ENCODE results near the gene TTC22.
"Not testable (repeated sequence)": the region's sequence is repeated elsewhere in the genome, so short reads cannot be mapped to it uniquely, and the experiment has no call there.

Gene TTC22

DNA sequence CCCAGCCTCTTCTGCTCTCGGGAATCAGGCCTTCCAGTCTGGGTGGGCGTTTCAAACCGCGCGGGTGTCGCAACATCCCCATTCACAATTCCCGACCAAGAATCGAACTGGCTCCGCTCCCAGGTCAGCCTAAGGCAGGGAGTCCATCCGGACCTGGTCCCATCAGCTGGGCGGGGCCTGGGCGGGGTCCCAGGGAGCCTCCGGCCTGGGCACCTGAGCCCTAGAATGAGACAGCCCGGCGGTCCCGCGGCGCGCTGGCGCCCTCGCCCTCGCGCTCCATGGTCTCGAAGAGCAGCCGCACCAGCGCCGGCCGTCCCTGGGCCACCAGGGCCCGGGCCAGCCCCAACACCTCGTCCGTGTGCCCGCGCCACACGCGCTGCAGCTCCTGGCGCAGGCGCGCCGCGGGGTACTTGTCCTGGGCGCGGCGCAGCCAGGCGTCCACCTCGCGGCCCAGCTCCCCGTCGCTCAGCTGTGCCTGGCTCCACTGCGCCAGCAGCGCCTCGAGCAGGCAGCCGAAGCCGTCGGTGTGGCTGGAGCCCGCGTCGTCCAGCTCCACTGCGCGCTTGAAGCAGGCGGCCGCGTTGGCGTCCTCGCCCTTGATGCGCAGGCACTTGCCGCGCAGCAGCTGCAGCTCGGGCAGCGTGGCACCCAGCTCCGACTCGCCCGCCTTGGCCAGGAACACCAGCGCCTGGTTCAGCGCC is 19.9 kb downstream of the TTC22 start:
- no peak for FAIRE-seq

GRCh38 chr1:54777431-54777830 is 23.7 kb downstream of the TTC22 start:
- no peak for FAIRE-seq

GRCh38 chr1:54777011-54777410 is 24.1 kb downstream of the TTC22 start:
- no peak for FAIRE-seq

DNA sequence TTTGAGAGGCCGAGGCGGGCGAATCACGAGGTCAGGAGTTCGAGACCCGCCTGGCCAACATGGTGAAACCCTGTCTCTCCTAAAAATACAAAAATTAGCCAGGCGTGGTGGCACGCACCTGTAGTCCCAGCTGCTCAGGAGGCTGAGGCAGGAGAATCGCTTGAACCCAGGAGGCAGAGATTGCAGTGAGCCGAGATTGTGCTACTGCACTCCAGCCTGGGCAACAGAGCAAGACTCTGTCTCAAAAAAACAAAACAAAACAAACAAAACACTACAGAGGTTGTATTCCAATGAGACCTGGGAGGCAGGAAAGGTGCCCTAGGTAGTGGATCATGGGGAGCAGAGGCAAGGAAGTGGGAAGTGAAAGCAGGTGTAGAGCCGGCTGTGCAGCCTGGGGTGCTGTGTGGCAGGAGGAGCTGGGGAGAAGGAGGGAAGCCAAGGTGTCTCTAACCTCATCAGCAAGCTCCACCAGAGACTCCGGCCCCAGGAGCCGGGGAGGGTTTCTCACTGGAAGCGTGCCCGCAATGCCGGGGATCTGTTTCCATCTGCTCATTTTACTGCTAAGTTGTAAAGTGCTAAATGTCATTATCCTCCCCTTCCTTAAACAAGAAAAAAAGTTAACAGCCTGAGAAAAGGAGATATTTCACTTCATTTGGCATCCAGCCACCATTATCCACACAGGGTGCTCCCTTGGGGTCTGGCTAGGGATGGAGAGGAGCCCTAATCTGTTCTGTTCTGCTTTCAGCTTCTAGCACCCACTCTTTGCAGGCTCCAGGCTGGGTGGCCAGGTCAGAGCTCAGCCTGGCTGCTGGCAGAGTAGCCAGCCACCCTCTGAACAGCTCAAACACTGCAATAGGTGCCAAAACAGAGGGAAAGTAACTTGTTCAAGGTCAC is 25.0 kb downstream of the TTC22 start:
- FAIRE-seq, result not testable (repeated sequence)

- no peak for FAIRE-seq
These were observed 26.2 kb downstream of the TTC22 start for GRCh38 chr1:54774820-54775498.

DNA sequence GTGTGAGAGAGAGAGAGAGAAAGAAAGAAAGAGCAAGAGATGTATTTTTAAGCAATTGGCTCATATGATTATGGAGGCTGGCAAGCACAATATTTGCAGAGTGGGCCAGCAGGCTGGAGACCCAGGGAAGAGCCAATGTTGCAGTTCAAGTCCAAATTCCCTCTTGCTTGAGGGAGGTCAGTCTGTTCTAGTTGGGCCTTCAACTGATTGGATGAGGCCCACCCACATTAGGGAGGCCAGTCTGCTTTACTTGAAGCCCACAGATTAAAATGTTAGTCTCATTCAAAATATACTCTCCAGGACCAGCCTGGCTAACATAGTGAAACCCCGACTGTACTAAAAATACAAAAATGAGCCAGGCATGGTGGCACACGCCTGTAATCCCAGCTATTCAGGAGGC is 28.2 kb downstream of the TTC22 start:
- FAIRE-seq, result no peak

- FAIRE-seq, result no peak
These were observed 33.0 kb downstream of the TTC22 start for GRCh38 chr1:54768093-54768492.

- FAIRE-seq, result no peak
These were observed 33.6 kb downstream of the TTC22 start for GRCh38 chr1:54767526-54767925.

DNA sequence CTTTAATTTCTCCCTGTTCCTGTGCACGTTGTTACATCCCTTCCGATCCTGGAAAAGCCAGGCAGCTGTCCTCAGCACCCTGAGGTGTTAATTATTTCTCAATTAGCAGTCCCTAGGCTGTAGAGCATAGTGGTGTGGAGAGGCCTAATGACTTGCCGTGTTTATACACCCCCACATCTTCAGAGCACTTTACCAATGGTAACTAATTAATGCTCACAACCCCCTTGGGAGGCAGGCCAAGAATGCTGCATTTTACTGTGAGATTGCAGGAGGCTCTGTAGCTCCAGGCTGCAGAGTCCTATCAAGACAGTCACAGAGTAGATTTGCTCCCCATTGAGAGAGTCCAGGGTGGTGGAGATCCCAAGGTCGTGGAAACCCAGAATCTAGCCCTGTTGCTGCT is 34.4 kb downstream of the TTC22 start:
- FAIRE-seq, result no peak

DNA sequence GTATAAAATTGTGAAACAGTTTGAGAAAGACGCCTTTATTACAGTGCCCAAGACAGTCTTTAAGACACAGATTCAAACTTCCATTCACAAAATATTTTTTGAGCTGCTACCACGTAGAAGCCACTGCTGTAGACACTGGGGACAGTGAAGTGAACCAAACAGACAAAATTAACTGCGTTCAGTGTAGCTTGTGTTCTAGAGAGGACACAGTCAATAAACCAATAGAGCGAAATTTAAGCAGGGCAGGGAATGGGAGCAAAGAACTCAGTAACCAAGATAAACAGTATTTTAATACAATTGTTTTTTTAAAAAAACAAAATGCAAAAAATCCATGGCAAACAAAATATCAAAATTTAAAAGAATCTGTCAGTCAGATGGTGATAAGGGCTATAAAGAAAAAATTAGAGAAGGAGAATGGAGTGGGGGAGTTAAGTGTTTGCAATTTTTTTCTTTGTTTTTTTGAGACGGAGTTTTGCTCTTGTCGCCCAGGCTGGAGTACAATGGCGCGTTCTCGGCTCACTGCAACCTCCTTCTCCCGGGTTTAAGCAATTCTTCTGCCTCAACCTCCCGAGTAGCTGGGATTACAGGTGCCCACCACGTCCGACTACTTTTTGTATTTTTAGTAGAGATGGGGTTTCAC is 36.1 kb downstream of the TTC22 start:
- FAIRE-seq, result no peak

- peak; percentile 95 for FAIRE-seq
These were observed 36.8 kb downstream of the TTC22 start, which contains the start of gene PARS2 for GRCh38 chr1:54764133-54764921. Gene PARS2 (minus strand): TSS chr1:54764523. CDS start chr1:54759161, 5,362 bp downstream.

- FAIRE-seq, result no peak
These were observed 37.3 kb downstream of the TTC22 start for GRCh38 chr1:54763816-54764132.

- no peak for FAIRE-seq
These were observed 42.3 kb downstream of the TTC22 start for GRCh38 chr1:54758678-54759348.

DNA sequence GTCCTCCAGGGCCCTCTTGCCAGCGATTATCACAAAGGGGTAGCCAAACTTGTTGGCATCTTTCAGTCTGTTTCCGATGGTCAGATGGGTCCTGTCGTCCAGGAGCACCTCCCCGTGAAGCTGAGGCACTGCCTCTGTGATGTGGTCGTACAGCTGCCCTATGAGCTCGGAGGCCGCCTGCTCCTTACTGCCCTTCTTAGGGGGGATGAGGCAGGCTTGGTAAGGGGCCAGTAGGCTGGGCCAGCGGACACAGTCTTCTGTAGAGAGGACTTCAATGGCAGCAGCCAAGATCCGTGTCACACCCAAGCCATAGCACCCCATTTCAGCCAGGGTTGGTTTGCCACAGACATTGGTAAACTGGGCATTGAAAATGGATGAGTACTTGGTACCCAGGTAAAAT is 43.3 kb downstream of the TTC22 start:
- no peak for FAIRE-seq

GRCh38 chr1:54754486-54755285 is 46.4 kb downstream of the TTC22 start:
- FAIRE-seq, result no peak

DNA sequence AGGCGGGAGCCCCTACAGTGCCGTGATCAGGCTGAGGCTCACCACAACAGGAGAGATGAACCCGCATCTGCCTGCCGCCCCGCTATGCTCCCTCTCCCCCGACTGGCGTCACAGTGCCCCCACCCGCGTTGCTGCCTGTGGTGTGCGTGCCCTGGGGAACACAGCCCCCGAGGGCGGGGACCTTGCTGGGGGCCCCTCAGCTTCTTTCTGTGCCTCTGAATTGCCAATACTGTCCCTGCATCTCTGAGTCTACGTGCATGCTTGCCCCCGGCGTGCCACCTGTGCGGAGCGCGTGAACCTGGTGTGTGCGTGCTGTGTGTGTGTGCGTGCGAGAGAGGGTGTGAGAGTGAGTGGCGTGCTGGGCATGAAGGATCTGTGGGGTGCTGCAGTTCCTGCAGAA is 47.1 kb downstream of the TTC22 start:
- FAIRE-seq, result no peak

GRCh38 chr1:54751426-54751825 is 49.7 kb downstream of the TTC22 start:
- FAIRE-seq, result no peak

DNA sequence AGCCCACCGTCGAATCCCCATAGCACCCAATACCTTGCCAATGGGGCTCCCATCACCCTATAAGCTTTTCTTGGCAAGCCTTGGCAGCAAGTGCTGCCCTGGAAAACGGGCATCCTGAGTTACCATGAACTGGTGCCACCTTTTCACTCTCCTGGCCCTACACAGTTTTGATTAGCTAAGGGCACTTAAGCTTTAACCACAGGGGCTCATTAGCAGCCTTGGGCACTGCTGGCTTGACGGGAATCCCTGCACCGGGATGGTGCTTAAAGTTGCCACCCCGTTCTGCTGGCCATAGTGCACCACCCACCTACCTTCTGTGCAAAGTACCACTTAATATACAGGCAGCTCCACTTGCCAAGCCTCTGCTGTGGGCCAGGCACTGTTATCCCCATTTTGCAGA is 50.5 kb downstream of the TTC22 start:
- FAIRE-seq, result no peak

DNA sequence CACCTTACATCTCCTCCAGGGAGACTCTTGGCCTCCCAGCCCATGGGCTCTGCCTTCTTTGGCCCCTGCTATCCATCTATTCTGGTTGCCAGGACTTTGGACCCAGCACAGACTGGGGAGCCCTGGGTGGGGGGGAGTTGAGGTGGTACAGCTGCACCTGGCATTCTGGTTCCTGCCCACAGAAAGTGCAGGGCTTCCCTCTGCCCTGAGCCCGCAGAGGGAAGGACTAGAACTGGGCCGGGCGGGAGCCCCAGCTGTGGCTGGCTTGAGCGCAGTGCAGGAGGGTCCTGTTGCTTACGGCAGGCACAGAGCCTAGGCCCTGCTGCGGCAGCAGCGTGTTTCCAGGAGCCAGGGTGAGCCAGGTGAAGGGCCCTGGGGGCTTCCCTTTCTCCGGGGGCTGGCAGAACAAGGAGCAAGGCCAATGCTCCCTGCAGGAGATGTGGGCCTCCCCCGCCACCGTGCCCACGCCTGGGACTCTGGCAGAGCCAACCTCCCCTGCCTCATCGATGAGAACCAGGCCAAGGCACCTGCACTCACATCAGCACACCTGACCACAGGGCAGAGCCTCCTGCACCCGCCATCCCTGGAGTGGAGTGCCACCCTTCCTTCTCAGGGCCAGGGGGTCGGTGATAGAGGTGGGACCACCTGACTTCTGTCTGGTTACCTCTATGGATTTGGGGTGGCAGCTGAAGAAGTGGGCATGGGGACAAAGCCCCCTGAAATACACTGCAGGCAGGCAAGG is 52.9 kb downstream of the TTC22 start:
- FAIRE-seq, result no peak

DNA sequence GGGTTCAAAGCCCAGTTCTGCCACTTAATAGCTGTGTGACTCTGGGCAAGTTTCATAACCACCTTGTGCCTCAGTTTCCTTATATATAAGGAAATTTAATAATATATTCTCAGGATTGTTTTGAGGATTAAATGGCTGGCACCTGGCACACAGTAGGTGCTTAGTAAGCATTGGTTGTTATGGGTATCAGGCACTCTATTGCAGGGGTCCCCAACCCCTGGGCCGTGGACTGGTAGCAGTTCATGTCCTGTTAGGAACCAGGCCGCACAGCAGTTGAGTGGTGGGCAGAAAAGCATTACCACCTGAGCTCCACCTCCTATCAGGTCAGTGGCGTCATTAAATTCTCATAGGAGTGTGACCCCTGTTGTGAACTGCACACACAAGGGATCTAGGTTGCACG is 55.3 kb downstream of the TTC22 start:
- FAIRE-seq, result no peak
